Measurements from ENCODE around the gene GIGYF1. TPM values are rescaled to one million over a fixed set of nuclear protein-coding genes. Genes with fewer than 3 reads are reported as not detected.

Gene GIGYF1
- total RNA-seq, 4 donors from 2014 or later = 17.7 to 44.0 (median 19.4) TPM

GRCh38 chr7:100649826-100650565, 44.1 kb downstream of the GIGYF1 start:
- DNase-seq (ENCODE audit: low spot score) (no peak), ATAC-seq (ENCODE audit: low FRiP score) (no peak)
- no peak for TF ChIP-seq CTCF (IDR thresholded peaks at IDR 0.05)

- no peak for ATAC-seq (ENCODE audit: low FRiP score)
- no peak for TF ChIP-seq CTCF (IDR thresholded peaks at IDR 0.05)
- no peak for DNase-seq (ENCODE audit: low spot score)
Observed at GRCh38 chr7:100642534-100642907, 51.5 kb downstream of the GIGYF1 start.

GRCh38 chr7:100641860-100642533, 52.1 kb downstream of the GIGYF1 start:
- DNase-seq (ENCODE audit: low spot score) (no peak), ATAC-seq (ENCODE audit: low FRiP score) (no peak)
- no peak for TF ChIP-seq CTCF (IDR thresholded peaks at IDR 0.05)

GRCh38 chr7:100641463-100641859, 52.6 kb downstream of the GIGYF1 start, which contains the start of gene TFR2:
TFR2 (minus strand) TSS chr7:100641552; CDS start chr7:100641509, 43 bp downstream.
- DNase-seq (ENCODE audit: low spot score) (no peak), ATAC-seq (ENCODE audit: low FRiP score) (no peak)
- TF ChIP-seq CTCF (IDR thresholded peaks at IDR 0.05) = no peak

GRCh38 chr7:100640517-100641440, 53.3 kb downstream of the GIGYF1 start:
- TF ChIP-seq CTCF (IDR thresholded peaks at IDR 0.05) = no peak
- DNase-seq (ENCODE audit: low spot score) (no peak), ATAC-seq (ENCODE audit: low FRiP score) (no peak)

- ATAC-seq (ENCODE audit: low FRiP score) (no peak), DNase-seq (ENCODE audit: low spot score) (no peak)
- no peak for TF ChIP-seq CTCF (IDR thresholded peaks at IDR 0.05)
Observed at GRCh38 chr7:100639995-100640516, 54.0 kb downstream of the GIGYF1 start.
